ENCODE measurements around the gene NOBOX.

GRCh38 chr7:144439717-144440205, 36.3 kb upstream of the NOBOX start:
- no peak for TF ChIP-seq CTCF (IDR thresholded peaks at IDR 0.05; ENCODE audit: low read depth, low read length, poor library complexity, severe bottlenecking)
- TF ChIP-seq EZH2phosphoT487 (IDR thresholded peaks at IDR 0.05; ENCODE audit: borderline replicate concordance, low read length): no peak

All from DOHH2 (cell line).